Loucy (cell line): ENCODE measurements around the gene SYT7.

Experiments
- H2AFZ ChIP-seq: fragments of 200-600 bp; sonication (generic); 2 replicates; pipeline ENCODE4 v1.6.0; 2016; ENCODE audit warnings: antibody characterized with exemption, mild to moderate bottlenecking, low read length, moderate library complexity
- H3F3A ChIP-seq: fragments of 200-600 bp; 2 replicates; pipeline ENCODE4 v1.6.0; 2016; ENCODE audit warnings: antibody characterized with exemption, low read depth, mild to moderate bottlenecking
- H3K27me3 ChIP-seq: fragments of 200-600 bp; sonication (generic); 2 replicates; pipeline ENCODE4 v1.6.1; 2014; ENCODE audit warnings: low read length, mild to moderate bottlenecking; ENCODE audit not compliant: insufficient read depth, poor library complexity, severe bottlenecking
- H3K36me3 ChIP-seq: fragments of 200-600 bp; sonication (generic); 2 replicates; pipeline ENCODE4 v1.6.1; 2016; ENCODE audit warnings: low read length; ENCODE audit not compliant: insufficient read depth
- H3K4me1 ChIP-seq: fragments of 200-600 bp; sonication (generic); 2 replicates; pipeline ENCODE4 v1.5.1; 2014; ENCODE audit warnings: low read length, mild to moderate bottlenecking; ENCODE audit not compliant: insufficient read depth, poor library complexity, severe bottlenecking
- H3K4me2 ChIP-seq: fragments of 200-600 bp; sonication (generic); 2 replicates; pipeline ENCODE4 v1.6.0; 2014; ENCODE audit warnings: antibody characterized with exemption, low read length, low read depth, mild to moderate bottlenecking; ENCODE audit not compliant: poor library complexity, severe bottlenecking
- H3K4me3 ChIP-seq: fragments of 200-600 bp; sonication (generic); 2 replicates; pipeline ENCODE4 v1.5.1; 2014; ENCODE audit warnings: low read length, mild to moderate bottlenecking, mixed read lengths; ENCODE audit not compliant: poor library complexity, severe bottlenecking
- H3K79me2 ChIP-seq: fragments of 200-600 bp; sonication (generic); 2 replicates; pipeline ENCODE4 v1.6.1; 2014; ENCODE audit warnings: low read length; ENCODE audit not compliant: insufficient read depth
- H3K9ac ChIP-seq: fragments of 200-600 bp; sonication (generic); 2 replicates; pipeline ENCODE4 v1.6.0; 2014; ENCODE audit warnings: mild to moderate bottlenecking, low read depth, low read length, moderate library complexity; ENCODE audit not compliant: poor library complexity, severe bottlenecking
- H3K9me2 ChIP-seq: fragments of 200-600 bp; sonication (generic); replicated peaks from 2 replicates; pipeline ENCODE4 v1.6.1; 2016; ENCODE audit warnings: low read depth, low read length, mixed read lengths
- H3K9me3 ChIP-seq: fragments of 200-600 bp; sonication (generic); 2 replicates; pipeline ENCODE4 v1.6.1; 2014; ENCODE audit warnings: mild to moderate bottlenecking, antibody characterized with exemption, low read length, low read depth; ENCODE audit not compliant: insufficient read depth
- H4K20me1 ChIP-seq: fragments of 200-600 bp; sonication (generic); 2 replicates; pipeline ENCODE4 v1.6.0; 2014; ENCODE audit warnings: antibody characterized with exemption, low read length, mild to moderate bottlenecking; ENCODE audit not compliant: insufficient read depth, poor library complexity, severe bottlenecking
- CTCF ChIP-seq: fragments of 200-600 bp; sonication (generic); conservative IDR thresholded peaks from 2 replicates; pipeline ENCODE4 v1.5.1; 2014; ENCODE audit warnings: mild to moderate bottlenecking, antibody characterized with exemption, low read length
- EZH2phosphoT487 ChIP-seq: fragments of 200-600 bp; IDR thresholded peaks from 2 replicates; pipeline ENCODE4 v1.6.1; 2018; ENCODE audit warnings: antibody characterized with exemption, mild to moderate bottlenecking, moderate library complexity, borderline replicate concordance

The SYT7 gene

DNA sequence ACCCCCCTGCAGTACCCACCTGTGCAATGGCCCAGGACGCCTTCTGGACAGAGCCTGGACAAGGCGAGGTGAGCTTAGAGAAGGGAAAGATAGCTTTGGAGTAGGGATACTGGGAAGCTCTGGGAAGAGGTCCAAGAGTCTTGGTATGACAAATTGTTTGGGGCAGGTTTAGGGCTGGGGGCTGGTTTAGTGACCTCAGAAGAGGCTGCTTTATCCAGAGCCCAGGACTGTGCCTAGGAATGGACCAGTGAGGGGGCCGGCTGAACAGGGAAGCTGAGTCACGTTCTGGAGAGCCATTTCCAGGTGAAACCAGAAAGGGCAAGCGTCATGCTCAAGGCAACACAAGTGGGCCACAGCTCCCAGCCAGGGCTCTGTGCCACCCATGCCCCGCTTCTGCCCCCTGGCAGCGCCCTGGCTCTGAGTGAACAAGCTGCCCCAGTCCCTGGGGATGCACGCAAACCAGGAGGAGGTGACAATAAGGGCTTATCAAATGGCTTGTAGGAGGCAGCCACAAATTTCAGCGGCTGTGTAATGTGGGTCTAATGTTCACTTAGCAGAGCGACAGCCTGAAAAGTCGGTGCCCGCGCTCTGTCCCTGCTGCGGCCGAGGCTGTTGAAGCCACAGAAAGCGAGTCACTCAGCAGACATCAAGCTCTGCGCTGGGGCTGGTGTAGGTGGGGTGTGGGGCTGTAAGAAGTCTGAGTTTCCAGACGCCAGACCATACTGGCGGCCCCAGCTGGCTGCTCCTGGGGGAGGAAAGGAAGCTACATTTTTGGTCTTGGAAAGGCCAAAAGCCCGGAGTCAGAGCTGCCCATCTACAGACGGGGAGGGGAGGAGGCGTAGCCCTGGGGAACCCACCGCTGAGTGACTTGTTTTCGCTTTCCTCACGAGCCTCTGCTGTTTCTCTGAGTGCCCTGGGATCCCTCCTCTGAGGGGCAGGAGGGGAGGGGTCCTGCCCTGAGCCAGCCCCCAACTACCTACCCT lies 18.3 kb upstream of the SYT7 start:
- no peaks in the 10 kb centered on the region for H3K36me3 ChIP-seq
- H3K9me3 ChIP-seq = no peaks in the 10 kb centered on the region
- H3K4me2 ChIP-seq = no peak overlapping the region
- no peaks in the 10 kb centered on the region for H3F3A ChIP-seq
- no peaks in the 10 kb centered on the region for H3K9me2 ChIP-seq
- no peaks in the 10 kb centered on the region for H4K20me1 ChIP-seq
- no peak overlapping the region for H3K4me3 ChIP-seq
- no peak overlapping the region for H3K9ac ChIP-seq
- TF ChIP-seq EZH2phosphoT487 (no peak), CTCF (no peak)
- no peaks in the 10 kb centered on the region for H3K27me3 ChIP-seq
- no peak overlapping the region for H2AFZ ChIP-seq
- H3K79me2 ChIP-seq = no peaks in the 10 kb centered on the region
- H3K4me1 ChIP-seq = no peaks in the 10 kb centered on the region

DNA sequence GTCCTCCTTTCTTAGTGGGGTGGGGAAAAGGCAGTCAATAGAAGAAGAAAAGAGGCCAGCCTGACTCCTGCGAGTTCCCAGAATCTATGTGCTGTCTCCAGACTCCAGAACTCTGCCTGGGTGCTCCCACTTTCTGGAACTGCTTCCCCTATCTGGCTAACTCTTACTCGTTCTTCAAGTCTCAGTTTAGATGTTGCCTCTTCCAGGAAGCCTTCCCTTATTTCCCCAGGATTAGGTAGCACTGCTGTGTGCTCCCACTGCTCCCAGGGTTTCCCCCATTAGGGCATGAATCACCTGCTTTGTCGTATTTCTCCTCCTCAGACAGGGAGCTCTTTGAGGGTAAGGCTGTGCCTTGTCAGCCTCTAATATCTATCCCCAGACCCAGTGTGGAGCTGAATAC lies 17.5 kb upstream of the SYT7 start:
- H3K36me3 ChIP-seq = no peaks in the 10 kb centered on the region

DNA sequence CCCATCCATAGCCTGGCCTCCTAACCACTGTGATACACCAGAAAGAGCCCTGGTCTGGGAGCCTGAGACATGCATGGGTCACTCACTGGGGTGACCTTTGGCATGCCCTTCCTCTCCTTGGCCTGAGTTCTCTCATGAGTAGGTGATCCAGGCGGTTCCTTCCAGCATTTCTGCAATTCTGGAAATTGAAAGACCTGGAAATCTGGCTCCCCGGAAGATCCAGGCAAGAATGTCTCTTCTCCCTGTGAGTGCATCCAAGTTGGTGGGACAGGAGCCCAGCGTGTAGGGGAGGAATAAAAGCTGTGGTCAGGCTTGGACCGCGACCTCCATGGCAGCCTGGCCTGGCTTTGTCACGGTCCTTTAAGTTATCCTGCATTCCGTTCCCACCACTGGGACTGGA lies 16.1 kb upstream of the SYT7 start:
- Histone ChIP-seq H3K4me1 (no peaks in the 10 kb centered on the region), H3K27me3 (no peaks in the 10 kb centered on the region)
- TF ChIP-seq EZH2phosphoT487 (no peak), CTCF (no peak)

More for the DNA sequence above, 17.5 kb upstream of the SYT7 start:
- Histone ChIP-seq H2AFZ (no peak overlapping the region), H3K9ac (no peak overlapping the region), H3K9me3 (no peaks in the 10 kb centered on the region), H3K27me3 (no peaks in the 10 kb centered on the region), H3K9me2 (no peaks in the 10 kb centered on the region), H4K20me1 (no peaks in the 10 kb centered on the region), H3K4me3 (no peak overlapping the region), H3K4me1 (no peaks in the 10 kb centered on the region), H3F3A (no peaks in the 10 kb centered on the region), H3K4me2 (no peak overlapping the region), H3K79me2 (no peaks in the 10 kb centered on the region)
- TF ChIP-seq EZH2phosphoT487 (no peak), CTCF (no peak)

More for the DNA sequence above, 16.1 kb upstream of the SYT7 start:
- no peaks in the 10 kb centered on the region for H3K36me3 ChIP-seq
- no peaks in the 10 kb centered on the region for H3K9me3 ChIP-seq
- H2AFZ ChIP-seq = no peak overlapping the region
- no peaks in the 10 kb centered on the region for H3F3A ChIP-seq
- no peaks in the 10 kb centered on the region for H4K20me1 ChIP-seq
- H3K9me2 ChIP-seq = no peaks in the 10 kb centered on the region
- H3K4me2 ChIP-seq = no peak overlapping the region
- no peak overlapping the region for H3K4me3 ChIP-seq
- no peak overlapping the region for H3K9ac ChIP-seq
- H3K79me2 ChIP-seq = no peaks in the 10 kb centered on the region
